ENCODE results near the gene ZNF853.
A peak's percentile ranks its signal among the peaks of the same experiment; 100 is the strongest.
"Not testable (repeated sequence)": the region's sequence is repeated elsewhere in the genome, so short reads cannot be mapped to it uniquely, and the experiment has no call there.

ZNF853 gene

DNA sequence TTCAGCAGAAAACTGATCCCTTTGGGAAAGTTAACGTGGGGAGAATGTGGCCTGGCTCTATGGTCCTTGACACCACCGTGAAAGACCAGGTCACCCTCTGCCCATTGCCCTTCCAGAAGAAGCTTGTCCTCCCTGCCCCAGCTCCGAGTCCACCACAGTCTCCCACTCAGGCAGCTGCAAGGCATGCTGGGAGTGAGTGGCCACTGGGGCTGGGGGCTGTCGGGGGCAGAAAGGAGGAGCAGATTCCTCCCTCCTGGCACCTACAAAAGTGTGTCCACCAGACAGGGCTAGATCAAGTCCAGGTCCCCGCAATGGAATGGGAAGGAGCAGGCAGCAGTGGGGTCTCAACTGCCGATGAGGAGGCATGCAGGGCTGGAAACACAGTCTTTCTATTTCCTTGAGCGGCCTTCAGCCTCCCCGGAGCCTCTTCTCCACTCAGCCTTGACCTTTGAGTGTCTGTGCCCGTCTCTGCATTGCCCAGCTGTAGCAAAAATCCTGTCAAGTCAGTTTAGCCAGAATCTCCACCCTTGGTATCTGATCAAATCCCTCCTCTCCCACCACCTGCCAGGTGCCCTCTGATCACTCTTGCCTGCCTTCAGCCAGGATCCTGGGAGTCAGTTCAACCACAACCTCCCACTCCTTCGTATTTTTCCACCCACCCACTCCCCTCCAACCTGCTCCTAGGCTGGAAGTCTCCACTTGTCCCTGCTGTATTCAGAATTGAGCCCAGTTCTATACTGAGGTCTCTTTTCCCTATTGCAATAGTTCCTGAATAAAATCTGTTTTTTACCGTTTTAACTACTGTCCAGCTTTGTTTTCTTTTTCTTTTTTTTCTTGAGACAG, 14.8 kb downstream of the ZNF853 start:
- H3K27ac ChIP-seq: no peak overlapping the region

DNA sequence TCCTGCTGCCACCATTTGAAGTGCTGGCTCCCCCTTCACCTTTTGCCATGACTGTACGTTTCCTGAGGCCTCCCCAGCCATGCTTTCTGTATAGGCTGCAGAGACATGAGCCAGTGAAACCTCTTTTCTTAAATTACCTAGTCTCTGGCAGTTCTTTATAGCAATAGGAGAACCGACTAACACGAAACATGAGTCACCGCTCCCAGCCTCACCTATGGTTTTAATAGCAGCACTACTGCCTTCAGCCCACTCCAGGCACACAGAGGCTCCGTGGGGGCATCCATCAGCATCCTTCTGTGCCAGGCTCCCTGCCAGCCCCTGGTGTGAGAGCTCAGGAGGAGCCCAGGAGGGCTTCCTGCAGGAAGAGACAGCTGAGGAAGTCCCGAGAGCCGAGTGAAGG, 16.2 kb downstream of the ZNF853 start:
- Histone ChIP-seq H3K27ac (no peak overlapping the region), H3K4me3 (no peak overlapping the region)

More for the DNA sequence above, 14.8 kb downstream of the ZNF853 start:
- H3K4me3 ChIP-seq: no peak overlapping the region

DNA sequence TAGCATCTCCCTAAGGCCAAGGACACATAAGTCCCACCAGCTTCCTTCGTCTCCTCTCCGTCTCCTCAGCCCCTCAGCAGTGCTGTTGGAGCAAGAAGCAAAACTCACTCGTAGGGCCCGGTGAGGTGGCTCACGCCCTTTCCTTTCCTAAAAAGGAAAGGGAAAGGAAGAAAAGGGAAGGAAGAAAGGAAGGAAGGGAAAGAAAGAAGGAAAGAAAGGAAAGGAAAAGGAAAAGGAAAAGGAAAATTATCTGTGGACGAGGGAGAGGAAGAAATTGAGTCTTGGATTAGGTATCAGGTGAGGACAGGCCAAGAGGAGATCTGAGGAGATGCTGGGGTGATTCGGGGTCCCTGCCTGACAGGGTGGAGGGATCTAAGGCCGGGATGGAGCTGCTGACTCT, 18.6 kb downstream of the ZNF853 start:
- no peak overlapping the region for H3K27ac ChIP-seq
- H3K4me3 ChIP-seq: no peak overlapping the region

DNA sequence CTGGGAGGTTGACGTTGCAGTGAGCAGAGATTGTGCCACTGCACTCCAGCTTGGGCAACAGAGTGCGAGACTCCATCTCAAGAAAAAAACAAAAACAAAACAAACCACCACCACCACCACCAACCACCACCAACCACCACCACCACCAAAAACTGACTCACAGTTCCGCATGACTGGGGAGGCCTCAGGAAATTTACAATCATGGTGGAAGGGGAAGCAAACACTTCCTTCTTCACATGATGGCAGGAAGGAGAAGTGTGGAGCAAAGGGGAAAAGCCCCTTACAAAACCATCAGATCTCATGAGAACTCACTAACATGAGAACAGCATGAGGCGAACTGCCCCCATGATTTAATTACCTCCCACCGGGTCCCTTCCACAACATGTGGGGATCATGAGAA, 19.6 kb downstream of the ZNF853 start:
- H3K4me3 ChIP-seq: not testable (repeated sequence)
- H3K27ac ChIP-seq: peak overlapping the region in 2 of 21 experiments; percentile 18 to 21

DNA sequence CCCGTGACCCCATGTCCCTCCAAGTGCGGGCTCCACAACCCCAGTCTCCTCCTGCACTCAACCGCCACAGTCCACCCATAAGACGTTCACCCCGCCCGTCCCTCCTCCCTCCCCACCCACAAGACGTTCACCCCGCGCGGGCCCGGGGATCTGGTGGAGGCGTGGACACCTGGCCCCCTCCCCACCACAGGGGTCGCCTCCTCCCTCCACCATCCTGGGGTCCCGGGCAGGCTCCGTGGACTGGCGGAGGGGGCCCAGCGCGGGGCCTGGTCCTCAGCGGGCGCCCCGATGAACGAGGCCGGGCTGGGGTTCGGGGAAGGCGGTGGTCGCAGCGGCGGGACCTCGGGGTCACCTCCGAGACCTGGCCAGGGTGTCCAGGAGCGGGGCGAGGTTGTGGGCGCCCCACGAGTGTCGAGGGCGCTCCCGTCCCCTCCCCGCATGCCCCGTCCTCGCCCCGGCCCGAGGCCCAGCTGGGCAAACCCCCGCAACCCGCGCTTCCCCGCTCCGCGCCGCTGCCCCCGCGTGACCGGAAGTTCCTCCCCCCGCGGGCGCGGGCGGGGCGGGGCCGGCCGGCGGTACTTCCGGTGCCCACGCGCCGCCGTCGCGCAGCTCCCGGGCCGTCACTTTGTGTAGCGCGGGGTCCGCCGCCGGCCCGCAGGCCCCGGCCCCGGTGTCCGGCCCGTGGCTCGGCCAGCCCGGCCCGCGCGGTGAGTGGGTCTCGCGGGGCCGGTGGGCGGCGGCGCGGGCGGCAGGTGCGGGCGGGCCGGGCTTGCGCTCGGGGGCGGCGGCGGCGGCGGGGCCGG, 21.5 kb downstream of the ZNF853 start, which contains the start of gene ZNF316:
ZNF316 (plus strand) TSS at position 578 of the 803 bp plus-strand sequence. CDS start 5,092 bp downstream, outside the sequence.
- H3K27ac ChIP-seq: peak within 1 kb of the TSS; percentile 70 to 99 (median 95)
- H3K4me3 ChIP-seq: peak within 1 kb of the TSS; percentile 66 to 99 (median 89)

DNA sequence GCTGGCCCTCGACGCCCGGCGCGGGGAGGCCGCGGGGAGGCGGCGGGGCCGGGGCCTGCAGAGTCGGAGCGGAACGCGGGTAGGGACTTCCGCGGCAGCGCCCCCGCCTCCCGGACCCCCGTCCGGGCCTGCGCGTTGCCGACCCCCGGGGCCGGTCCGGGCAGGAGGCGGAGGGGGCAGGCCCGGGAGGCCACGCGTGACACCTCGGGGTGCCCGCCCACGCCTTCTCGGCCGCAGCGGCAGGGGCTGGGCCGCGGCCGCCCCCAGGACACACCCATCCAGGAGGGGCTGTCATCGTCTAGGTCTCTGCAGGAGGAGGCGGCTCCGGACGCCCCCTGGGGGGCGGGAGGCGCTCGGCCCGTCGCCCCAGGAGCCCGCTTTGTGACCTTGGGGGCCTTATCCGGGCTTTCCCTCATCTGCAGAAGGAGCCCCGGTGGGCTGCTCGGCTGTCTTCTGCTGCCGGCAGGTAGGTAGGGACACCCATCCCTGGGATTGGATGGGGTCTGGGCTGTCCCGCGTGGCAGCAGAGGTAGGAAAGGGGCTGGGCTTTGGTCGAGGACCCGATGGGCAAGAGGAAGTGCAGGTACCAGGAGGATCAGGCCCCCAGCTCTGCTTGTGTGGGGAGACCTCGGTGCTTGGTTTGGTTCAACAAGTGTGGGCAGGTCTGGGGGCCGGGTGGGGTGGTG, 22.3 kb downstream of the ZNF853 start:
- peak overlapping the region in 18 of 21 experiments; percentile 51 to 99 (median 77) for H3K27ac ChIP-seq
- H3K4me3 ChIP-seq: peak overlapping the region; percentile 49 to 91 (median 82)

DNA sequence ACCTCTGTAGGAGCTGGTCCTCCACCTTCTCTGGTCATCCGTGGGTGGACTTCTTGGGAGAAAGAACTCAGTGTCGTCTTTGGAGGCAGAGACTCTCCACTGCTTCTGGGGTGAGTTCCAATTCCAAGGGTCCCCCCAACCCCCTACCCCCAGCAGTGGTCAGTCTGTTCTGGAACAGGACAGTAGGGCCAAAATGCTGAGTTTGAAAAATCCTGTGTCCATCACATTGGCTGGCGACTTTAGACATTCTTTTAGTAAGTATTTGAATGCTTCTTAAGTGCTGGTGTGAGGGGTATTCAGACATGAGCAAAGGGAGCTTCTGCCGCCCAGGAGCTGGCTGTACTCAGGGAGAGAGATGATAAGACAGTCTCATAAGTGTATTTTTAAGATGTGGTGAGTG, 23.6 kb downstream of the ZNF853 start:
- Histone ChIP-seq H3K27ac (peak overlapping the region in 2 of 21 experiments; percentile 10 to 77), H3K4me3 (no peak overlapping the region)

DNA sequence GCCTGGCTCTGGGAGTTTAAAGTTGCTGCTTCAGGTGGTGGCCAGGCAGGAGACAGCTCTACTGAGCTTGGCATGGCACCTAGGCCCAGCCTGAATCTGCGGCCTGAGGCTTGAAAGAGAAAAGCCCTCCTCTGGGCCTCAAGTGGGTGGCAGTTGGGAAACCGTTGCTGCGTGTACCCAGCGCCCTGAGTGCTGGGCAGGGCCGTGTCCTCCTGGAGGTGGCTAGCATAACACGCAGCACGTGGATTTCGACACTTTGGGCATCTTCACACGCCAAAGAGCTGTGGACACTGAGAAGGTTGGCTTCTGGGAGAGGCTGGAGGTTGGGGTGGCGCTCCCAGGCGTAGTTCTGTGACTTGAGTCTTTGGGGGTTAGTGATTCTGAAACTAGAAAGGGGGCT, 24.2 kb downstream of the ZNF853 start:
- H3K4me3 ChIP-seq: no peak overlapping the region
- peak overlapping the region in 1 of 21 experiments; percentile 77 for H3K27ac ChIP-seq

DNA sequence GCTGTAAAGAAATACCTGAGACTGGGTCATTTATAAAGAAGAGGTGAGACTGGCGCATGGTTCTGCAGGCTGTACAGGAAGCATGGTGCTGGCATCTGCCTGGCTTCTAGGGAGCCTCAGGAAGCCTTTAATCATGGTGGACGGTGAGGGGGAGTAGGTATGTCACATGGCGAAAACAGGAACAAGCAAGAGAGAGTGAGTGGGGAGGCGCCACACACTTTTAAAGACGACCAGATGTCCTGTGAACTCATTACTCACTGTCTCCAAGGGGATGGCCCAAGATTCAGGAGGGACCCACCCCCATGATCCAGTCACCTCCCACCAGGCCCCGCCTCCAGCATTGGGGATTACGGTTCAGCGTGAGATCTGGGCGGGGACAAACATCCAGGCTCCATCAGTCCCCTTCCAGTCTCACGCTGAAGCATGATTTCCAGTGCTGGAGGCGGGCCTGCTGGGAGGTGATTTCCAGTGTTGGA, 24.9 kb downstream of the ZNF853 start:
- Histone ChIP-seq H3K27ac (no peak overlapping the region), H3K4me3 (no peak overlapping the region)

DNA sequence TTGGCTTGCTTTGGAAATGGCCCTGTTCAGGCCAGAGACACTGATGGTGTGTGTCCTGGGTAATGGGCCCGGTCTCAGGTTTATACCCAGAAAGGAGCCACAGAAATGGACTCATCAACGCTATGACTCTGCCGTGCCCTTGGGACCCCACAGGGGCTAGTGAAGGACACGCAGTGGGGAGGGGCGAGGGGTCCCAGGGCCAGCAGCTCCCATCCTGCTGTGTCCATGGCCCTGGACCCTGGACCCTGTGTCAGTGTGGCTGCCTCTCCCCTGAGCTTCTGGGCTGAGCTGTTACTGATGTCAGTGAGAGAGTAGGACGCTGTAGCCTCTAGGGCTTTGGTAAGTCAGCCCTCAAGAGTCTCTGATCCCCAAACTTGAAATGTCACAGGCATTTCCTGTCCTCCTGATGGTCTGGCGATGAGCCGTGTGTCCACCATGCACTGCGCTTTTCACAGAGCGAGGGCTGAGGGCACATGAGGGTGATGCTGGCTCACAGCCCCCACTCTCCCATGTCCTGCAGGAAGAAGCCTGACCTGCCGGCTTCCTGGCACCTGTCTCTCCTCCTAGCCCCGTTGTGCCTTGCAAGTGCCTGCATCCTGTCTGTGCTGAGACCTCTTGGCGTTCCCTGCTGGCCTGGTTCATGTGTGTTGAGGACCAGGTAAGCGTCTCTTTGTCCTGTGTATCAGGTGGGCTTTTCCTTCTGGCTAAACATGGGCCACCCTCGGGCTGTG, 26.1 kb downstream of the ZNF853 start:
- no peak overlapping the region for H3K27ac ChIP-seq
- H3K4me3 ChIP-seq: no peak overlapping the region

DNA sequence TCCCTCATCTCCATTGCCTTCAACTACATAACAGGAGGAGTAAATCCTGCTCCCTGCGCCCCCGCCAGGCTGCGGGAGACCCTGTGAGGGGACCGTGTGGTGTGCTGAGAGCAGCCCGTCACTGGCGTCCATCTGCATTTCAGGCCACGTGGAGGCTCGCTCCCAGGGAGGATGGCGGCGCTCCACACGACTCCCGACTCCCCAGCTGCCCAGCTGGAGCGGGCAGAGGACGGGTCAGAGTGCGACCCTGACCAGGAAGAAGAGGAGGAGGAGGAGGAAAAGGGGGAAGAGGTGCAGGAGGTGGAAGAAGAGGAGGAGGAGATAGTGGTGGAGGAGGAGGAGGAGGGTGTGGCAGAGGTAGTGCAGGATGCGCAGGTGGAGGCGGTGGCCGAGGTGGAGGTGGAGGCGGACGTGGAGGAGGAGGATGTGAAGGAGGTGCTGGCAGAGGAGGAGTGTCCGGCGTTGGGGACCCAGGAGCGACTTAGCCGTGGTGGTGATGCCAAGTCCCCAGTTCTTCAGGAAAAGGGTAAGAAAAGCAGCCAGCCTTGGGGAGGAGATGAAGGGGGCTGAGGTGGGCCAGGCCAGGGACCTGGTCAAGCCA, 26.9 kb downstream of the ZNF853 start:
- Histone ChIP-seq H3K27ac (no peak overlapping the region), H3K4me3 (no peak overlapping the region)

DNA sequence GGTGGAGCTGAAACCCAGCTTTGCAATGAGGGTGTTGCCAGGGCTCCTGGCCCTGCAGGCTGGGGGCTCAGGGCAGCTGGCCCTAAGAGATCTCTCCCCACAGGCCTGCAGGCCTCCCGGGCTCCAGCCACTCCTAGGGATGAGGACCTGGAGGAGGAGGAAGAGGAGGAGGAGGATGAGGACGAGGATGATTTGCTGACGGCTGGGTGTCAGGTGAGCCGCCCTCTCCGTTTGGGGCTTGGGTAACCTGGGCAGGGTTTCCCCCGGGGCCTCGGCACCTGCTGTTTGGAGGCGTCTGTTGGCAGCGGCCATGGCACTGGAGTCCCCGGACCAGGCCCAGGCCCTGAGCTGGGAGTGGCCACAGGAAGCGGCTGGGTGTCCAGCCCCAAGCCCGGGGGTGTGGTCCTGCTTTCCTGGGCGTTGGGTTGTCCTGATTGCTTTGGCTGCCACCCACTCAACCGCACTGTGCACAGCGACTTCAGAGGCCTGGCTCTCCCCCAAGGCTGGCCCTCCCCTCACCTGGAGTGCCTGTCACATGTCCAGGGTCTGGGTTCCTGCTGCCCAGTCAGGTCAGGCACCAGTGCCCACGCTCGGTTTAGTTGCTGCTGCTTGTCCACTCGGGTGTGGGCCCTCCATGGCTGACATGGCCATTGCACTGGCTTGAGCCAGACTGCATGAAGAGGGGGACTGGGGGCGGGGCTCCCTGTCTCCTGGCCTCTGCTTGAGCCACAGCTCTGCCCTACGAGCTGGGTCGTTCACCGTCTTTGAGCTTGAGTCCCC, 27.6 kb downstream of the ZNF853 start:
- Histone ChIP-seq H3K4me3 (no peak overlapping the region), H3K27ac (no peak overlapping the region)

DNA sequence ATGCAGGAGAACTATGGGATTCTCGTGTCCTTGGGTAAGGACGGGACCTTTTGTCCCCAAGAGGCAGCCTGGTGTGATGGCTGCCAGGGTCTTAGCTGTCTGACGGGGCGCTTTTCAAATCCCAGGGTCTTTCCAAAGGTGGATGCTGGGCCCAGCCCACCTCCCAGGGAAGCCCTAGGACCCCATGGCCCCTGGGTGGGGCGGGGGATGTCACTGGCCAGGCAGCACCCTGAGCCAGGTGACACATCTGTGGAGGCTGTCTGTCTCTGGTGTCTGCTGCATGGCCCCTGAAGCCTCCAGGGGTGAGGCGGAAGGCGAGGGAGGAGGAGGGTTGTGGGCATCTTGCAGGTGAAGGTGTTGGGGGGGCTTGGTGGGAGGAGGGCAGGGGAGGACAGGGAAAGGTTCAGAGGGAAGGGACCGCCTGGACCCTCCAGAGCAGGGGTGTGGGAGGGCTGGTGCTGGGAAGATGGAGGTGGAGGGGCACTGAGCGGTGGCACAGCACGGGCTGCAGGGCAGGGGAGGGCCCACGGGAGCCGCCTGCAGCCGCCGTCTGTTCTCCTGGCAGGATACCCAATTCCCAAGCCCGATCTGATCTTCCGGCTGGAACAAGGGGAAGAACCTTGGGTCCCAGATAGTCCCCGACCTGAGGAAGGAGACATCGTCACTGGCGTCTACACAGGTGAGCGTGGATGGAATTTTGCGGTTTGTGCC, 28.7 kb downstream of the ZNF853 start:
- H3K4me3 ChIP-seq: no peak overlapping the region
- no peak overlapping the region for H3K27ac ChIP-seq

DNA sequence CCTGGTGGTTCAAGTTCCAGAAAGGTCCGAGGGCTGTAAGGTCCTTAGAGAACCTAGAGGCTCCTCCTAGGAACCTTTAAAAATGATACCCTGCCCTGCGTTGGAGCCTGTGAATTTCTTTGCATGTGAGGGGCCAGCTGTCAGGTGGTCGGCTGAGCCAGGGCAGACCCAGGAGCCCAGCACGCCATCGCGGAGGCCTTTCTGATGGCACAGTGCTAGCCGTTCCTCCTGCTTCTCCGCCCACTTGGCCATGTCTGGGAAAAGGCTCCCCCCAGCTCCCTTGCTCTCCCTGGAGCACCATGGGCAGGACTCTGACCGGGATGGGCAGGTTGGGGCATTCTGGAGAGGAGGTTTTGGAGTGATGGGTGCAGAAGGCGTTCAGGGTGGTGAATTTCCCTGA, 29.3 kb downstream of the ZNF853 start:
- H3K4me3 ChIP-seq: no peak overlapping the region
- H3K27ac ChIP-seq: no peak overlapping the region

DNA sequence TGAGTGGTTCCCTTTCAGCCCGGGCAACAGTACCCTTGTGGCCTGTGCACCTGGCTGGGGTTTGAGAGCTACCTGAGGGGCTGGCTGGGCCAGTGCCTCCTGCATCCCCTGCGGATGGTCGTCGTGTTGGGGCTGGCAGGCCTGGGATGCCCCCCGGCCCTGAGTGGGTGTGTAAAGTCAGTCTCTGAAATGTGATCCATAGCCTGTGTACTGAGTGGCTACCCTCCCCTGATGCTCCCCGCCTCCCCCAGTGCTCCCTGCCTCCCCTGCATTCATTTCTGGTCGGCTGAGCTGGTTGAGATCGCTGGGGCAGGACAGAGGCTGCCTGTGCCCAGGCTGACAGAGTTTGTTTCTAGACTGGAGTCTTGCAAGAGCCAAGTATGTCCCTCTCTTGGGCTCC, 31.1 kb downstream of the ZNF853 start:
- Histone ChIP-seq H3K4me3 (no peak overlapping the region), H3K27ac (no peak overlapping the region)

DNA sequence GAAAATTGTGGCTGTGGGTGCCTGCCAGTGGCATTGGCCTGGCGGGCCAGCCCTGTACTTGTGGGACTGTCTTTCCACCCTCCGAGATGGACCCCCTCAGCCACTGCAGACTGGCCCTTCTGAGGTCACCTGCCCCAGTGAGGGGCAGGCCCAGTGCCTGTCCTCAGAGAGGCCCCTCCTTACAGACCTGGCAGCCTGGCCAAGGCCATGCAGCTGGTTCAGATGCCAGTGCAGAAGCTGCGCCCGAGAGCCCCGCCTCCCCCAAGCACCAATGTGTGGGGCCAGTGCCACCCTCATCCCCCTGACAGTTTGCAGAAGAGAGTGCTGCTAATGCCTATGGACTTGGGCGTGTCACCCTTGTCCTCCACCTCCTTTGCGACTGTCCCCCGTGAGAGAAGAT, 31.7 kb downstream of the ZNF853 start:
- no peak overlapping the region for H3K27ac ChIP-seq
- no peak overlapping the region for H3K4me3 ChIP-seq

DNA sequence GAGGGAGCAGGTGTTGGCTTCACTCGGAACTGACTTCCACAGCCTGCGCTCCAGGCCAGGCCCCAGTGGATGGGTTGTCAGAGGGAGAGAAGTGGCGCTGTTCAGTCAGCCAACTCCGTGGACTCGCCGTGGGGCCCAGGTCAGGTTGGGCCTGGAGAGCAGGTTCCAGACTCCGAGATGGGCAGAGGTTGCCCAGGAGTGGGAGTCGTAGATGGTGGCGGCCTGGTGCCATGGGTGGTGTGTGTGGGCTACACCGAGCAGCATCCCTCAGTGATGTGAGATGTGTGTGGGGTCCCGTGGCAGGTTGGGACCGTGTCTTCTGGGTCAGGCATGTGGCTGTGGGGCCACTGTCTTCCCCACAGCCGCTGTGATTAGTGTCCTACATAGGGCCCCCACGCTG, 32.1 kb downstream of the ZNF853 start:
- H3K4me3 ChIP-seq: no peak overlapping the region
- H3K27ac ChIP-seq: no peak overlapping the region
